Common myeloid progenitor, CD34-positive (primary cell): ENCODE data around the gene FRMD4A.

ENCODE experiments used
- CTCF ChIA-PET: fragments of 350-600 bp; sonication (Branson Sonifier 250); formaldehyde crosslinking; loops from one replicate; lab custom pipeline; 2021; ENCODE audit warnings: antibody characterized with exemption; lab: Charles Lee
- POLR2A ChIA-PET: fragments of 350-600 bp; sonication (Branson Sonifier 250); formaldehyde crosslinking; loops from one replicate; lab custom pipeline; 2021; ENCODE audit warnings: antibody characterized with exemption; lab: Charles Lee
- DNase-seq, 3 donors: peaks; one replicate each; pipeline versions ENCODE4 v3.0.0 to v3.0.0-alpha.2; 2013
- H3K27ac ChIP-seq, 2 experiments: 1 replicate in 1 of 2; 2 replicates in 1 of 2; pipeline ENCODE4 v1.7.0; 2013; ENCODE audit warnings: inconsistent platforms in 2 of 2, low read length in 2 of 2, mild to moderate bottlenecking in 2 of 2, low read depth in 1 of 2, moderate library complexity in 1 of 2; ENCODE audit not compliant: severe bottlenecking in 2 of 2, insufficient read depth in 1 of 2, poor library complexity in 1 of 2
- H3K27me3 ChIP-seq, 5 experiments: replicated peaks in 2 of 5; 1 replicate in 3 of 5; 2 replicates in 2 of 5; pipeline versions ENCODE4 v1.6.1 to v1.7.0; 2013; ENCODE audit warnings: low read length in 4 of 5, mild to moderate bottlenecking in 2 of 5, moderate library complexity in 2 of 5, inconsistent platforms in 1 of 5; ENCODE audit not compliant: insufficient read depth in 5 of 5, control insufficient read depth in 4 of 5
- H3K36me3 ChIP-seq, 4 experiments: 1 replicate in 2 of 4; 2 replicates in 2 of 4; pipeline versions ENCODE4 v1.6.1 to v1.7.0; 2013; ENCODE audit warnings: low read length in 3 of 4, control low read depth in 1 of 4, mild to moderate bottlenecking in 1 of 4; ENCODE audit not compliant: control insufficient read depth in 4 of 4, insufficient read depth in 4 of 4
- H3K4me1 ChIP-seq, 4 experiments: 1 replicate in 3 of 4; 2 replicates in 1 of 4; pipeline versions ENCODE4 v1.6.1 to v1.7.1; 2013; ENCODE audit warnings: low read length in 3 of 4, mild to moderate bottlenecking in 3 of 4, control low read depth in 1 of 4, inconsistent platforms in 1 of 4, moderate library complexity in 1 of 4; ENCODE audit not compliant: control insufficient read depth in 4 of 4, insufficient read depth in 4 of 4; ENCODE audit errors: control extremely low read depth in 1 of 4
- H3K4me3 ChIP-seq, 7 experiments: 1 replicate in 4 of 7; 2 replicates in 3 of 7; pipeline versions ENCODE4 v1.5.1 to v1.7.0; 2013; ENCODE audit warnings: mild to moderate bottlenecking in 7 of 7, low read length in 6 of 7, moderate library complexity in 6 of 7, inconsistent platforms in 2 of 7, low read depth in 2 of 7, control low read depth in 1 of 7; ENCODE audit not compliant: insufficient read depth in 4 of 7, control insufficient read depth in 1 of 7; ENCODE audit errors: extremely low read depth in 1 of 7
- H3K9me3 ChIP-seq, 5 experiments: 1 replicate in 4 of 5; 2 replicates in 1 of 5; pipeline versions ENCODE4 v1.6.1 to v1.7.1; 2013; ENCODE audit warnings: low read length in 4 of 5, mild to moderate bottlenecking in 2 of 5, inconsistent platforms in 1 of 5, low read depth in 1 of 5, moderate library complexity in 1 of 5; ENCODE audit not compliant: control insufficient read depth in 4 of 5, insufficient read depth in 2 of 5; ENCODE audit errors: control extremely low read depth in 1 of 5
- WGBS: methylation state at CpG from one replicate; pipeline ENCODE4 v1.1.5; 2013; ENCODE audit not compliant: insufficient coverage; 5-methylcytosine and 5-hydroxymethylcytosine counted together

Gene FRMD4A

GRCh38 chr10:13711291-13711690 lies 619.4 kb downstream of the FRMD4A start:
- Histone ChIP-seq H3K9me3 (no peaks in the 10 kb centered on the region), H3K4me3 (no peak overlapping the region), H3K27ac (no peak overlapping the region), H3K4me1 (peaks cover 14 to 35% (median 28%) of the 10 kb centered on the region in 4 experiments), H3K36me3 (no peaks in the 10 kb centered on the region), H3K27me3 (no peaks in the 10 kb centered on the region)
- WGBS: 94% methylated on average over 7 of the region's 9 CpGs
- POLR2A ChIA-PET: no interaction called here
- CTCF ChIA-PET: interaction anchor here (1.0 to 3.2 kb wide), 3 partner anchors 34 to 72 kb away, joined by 3 to 14 read pairs (median 4); no protein-coding TSS in a partner anchor
- no peak for DNase-seq

GRCh38 chr10:13709931-13710650 lies 620.6 kb downstream of the FRMD4A start:
- Histone ChIP-seq H3K27ac (no peak overlapping the region), H3K36me3 (no peaks in the 10 kb centered on the region), H3K27me3 (no peaks in the 10 kb centered on the region), H3K9me3 (no peaks in the 10 kb centered on the region), H3K4me3 (no peak overlapping the region), H3K4me1 (peaks cover 14 to 40% (median 28%) of the 10 kb centered on the region in 4 experiments)
- WGBS: 95% methylated on average over 10 of the region's 12 CpGs
- ChIA-PET CTCF (interaction anchor here (1.0 kb wide), 1 partner anchor 73 kb away, joined by 4 read pairs; no protein-coding TSS in a partner anchor), POLR2A (no interaction called here)
- no peak for DNase-seq

- peaks cover 14 to 43% (median 27%) of the 10 kb centered on the region in 4 experiments for H3K4me1 ChIP-seq
- DNase-seq: no peak
- H3K9me3 ChIP-seq: no peaks in the 10 kb centered on the region
- H3K4me3 ChIP-seq: peak overlapping the region in 1 of 7 experiments; percentile 83
- no peaks in the 10 kb centered on the region for H3K27me3 ChIP-seq
- WGBS: 71% methylated on average over 4 of the region's 8 CpGs
- POLR2A ChIA-PET: no interaction called here
- no peak overlapping the region for H3K27ac ChIP-seq
- H3K36me3 ChIP-seq: no peaks in the 10 kb centered on the region
- CTCF ChIA-PET: interaction anchor here (1.3 kb wide), 1 partner anchor 14 kb away, joined by 3 read pairs; no protein-coding TSS in a partner anchor
Measured at GRCh38 chr10:13708256-13708990, 622.3 kb downstream of the FRMD4A start.

GRCh38 chr10:13707156-13707881 lies 623.4 kb downstream of the FRMD4A start:
- Histone ChIP-seq H3K4me3 (peak overlapping the region; percentile 25 to 83 (median 63)), H3K36me3 (no peaks in the 10 kb centered on the region), H3K27ac (peak overlapping the region in 1 of 2 experiments; percentile 27), H3K9me3 (no peaks in the 10 kb centered on the region), H3K4me1 (peaks cover 5 to 32% (median 16%) of the 10 kb centered on the region in 4 experiments), H3K27me3 (no peaks in the 10 kb centered on the region)
- ChIA-PET POLR2A (interaction anchor here (1.0 kb wide), 1 partner anchor 48 kb away, joined by 3 read pairs; no protein-coding TSS in a partner anchor), CTCF (interaction anchor here (1.0 to 2.1 kb wide), 5 partner anchors 9 to 48 kb away, joined by 3 to 9 read pairs (median 5); no protein-coding TSS in a partner anchor)
- WGBS: 2% methylated on average over 15 of the region's 26 CpGs
- DNase-seq: peak in 2 of 3 donors; percentile 77 to 83

GRCh38 chr10:13706604-13707003 lies 624.1 kb downstream of the FRMD4A start:
- Histone ChIP-seq H3K27ac (peak overlapping the region in 1 of 2 experiments; percentile 20), H3K4me1 (peaks cover 5 to 27% (median 16%) of the 10 kb centered on the region in 4 experiments), H3K9me3 (no peaks in the 10 kb centered on the region), H3K36me3 (no peaks in the 10 kb centered on the region), H3K27me3 (no peaks in the 10 kb centered on the region), H3K4me3 (peak overlapping the region in 2 of 7 experiments; percentile 65 to 83)
- 88% methylated on average over 6 of the region's 10 CpGs for WGBS
- POLR2A ChIA-PET: interaction anchor here (0.6 to 1.0 kb wide), 2 partner anchors 48 to 92 kb away, joined by 3 read pairs; no protein-coding TSS in a partner anchor
- CTCF ChIA-PET: interaction anchor here (0.9 to 2.1 kb wide), 4 partner anchors 12 to 47 kb away, joined by 3 to 9 read pairs (median 4); no protein-coding TSS in a partner anchor
- no peak for DNase-seq

- H3K4me3 ChIP-seq: no peak overlapping the region
- H3K4me1 ChIP-seq: peaks cover 5 to 27% (median 20%) of the 10 kb centered on the region in 4 experiments
- no peak for DNase-seq
- ChIA-PET CTCF (interaction anchor here (0.9 to 2.1 kb wide), 4 partner anchors 12 to 47 kb away, joined by 3 to 9 read pairs (median 4); no protein-coding TSS in a partner anchor), POLR2A (interaction anchor here (0.6 to 1.0 kb wide), 2 partner anchors 49 to 93 kb away, joined by 3 read pairs; no protein-coding TSS in a partner anchor)
- 94% methylated on average over 3 of the region's 4 CpGs for WGBS
- H3K27ac ChIP-seq: no peak overlapping the region
- no peaks in the 10 kb centered on the region for H3K27me3 ChIP-seq
- no peaks in the 10 kb centered on the region for H3K9me3 ChIP-seq
- H3K36me3 ChIP-seq: no peaks in the 10 kb centered on the region
Measured at GRCh38 chr10:13706175-13706574, 624.5 kb downstream of the FRMD4A start.
